HG03097 (cell line): ENCODE results near the gene FAS.

ENCODE experiments used
- ATAC-seq: cut with Tn5 transposase; IDR thresholded peaks from one replicate; pipeline ENCODE4 v1.9.1; 2021; ENCODE audit not compliant: unreplicated experiment, low FRiP score

The FAS gene

GRCh38 chr10:88990384-88991160, at the start of gene FAS:
FAS (plus strand) TSS chr10:88990798; CDS start chr10:88990877, 79 bp downstream.
- ATAC-seq: peak; percentile 49

GRCh38 chr10:88941026-88941425, 49.6 kb upstream of the FAS start:
- no peak for ATAC-seq

- no peak for ATAC-seq
Observed at GRCh38 chr10:88943778-88944177, 46.8 kb upstream of the FAS start.

- peak; percentile 53 for ATAC-seq
Observed at GRCh38 chr10:88944813-88945212, 45.8 kb upstream of the FAS start.

GRCh38 chr10:88946200-88946599, 44.4 kb upstream of the FAS start:
- ATAC-seq: no peak

- ATAC-seq: no peak
Observed at GRCh38 chr10:88946965-88947590, 43.5 kb upstream of the FAS start.

GRCh38 chr10:88949051-88949450, 41.5 kb upstream of the FAS start:
- no peak for ATAC-seq

GRCh38 chr10:88949912-88950837, 40.4 kb upstream of the FAS start:
- no peak for ATAC-seq

- no peak for ATAC-seq
Observed at GRCh38 chr10:88952647-88953111, 37.9 kb upstream of the FAS start, which contains the start of gene ACTA2. ACTA2 (minus strand) TSS chr10:88952773; CDS start chr10:88948930, 3,843 bp downstream.

- no peak for ATAC-seq
Observed at GRCh38 chr10:88953662-88954061, 36.9 kb upstream of the FAS start.

GRCh38 chr10:88954458-88955083, 36.0 kb upstream of the FAS start:
- no peak for ATAC-seq

- ATAC-seq: no peak
Observed at GRCh38 chr10:88957381-88957780, 33.2 kb upstream of the FAS start.

GRCh38 chr10:88958721-88959120, 31.9 kb upstream of the FAS start:
- ATAC-seq: no peak

- no peak for ATAC-seq
Observed at GRCh38 chr10:88960802-88961201, 29.8 kb upstream of the FAS start.

- no peak for ATAC-seq
Observed at GRCh38 chr10:88961266-88961665, 29.3 kb upstream of the FAS start.

- no peak for ATAC-seq
Observed at GRCh38 chr10:88962336-88962735, 28.3 kb upstream of the FAS start.

- no peak for ATAC-seq
Observed at GRCh38 chr10:88963318-88963717, 27.3 kb upstream of the FAS start.

- no peak for ATAC-seq
Observed at GRCh38 chr10:88964360-88964759, 26.2 kb upstream of the FAS start.

- ATAC-seq: no peak
Observed at GRCh38 chr10:88964869-88965415, 25.7 kb upstream of the FAS start.

GRCh38 chr10:88966797-88967196, 23.8 kb upstream of the FAS start:
- ATAC-seq: no peak
